ENCODE data around the gene GAS2.
A peak's percentile ranks its signal among the peaks of the same experiment; 100 is the strongest.

GAS2 gene

GRCh38 chr11:22761066-22761465 is 94.7 kb downstream of the GAS2 start:
- in situ Hi-C loops (cut with MboI; ENCODE audit: low sequenced_read_pairs, unreplicated experiment) = no loop called here
- TF ChIP-seq CTCF (IDR thresholded peaks at IDR 0.05; ENCODE audit: borderline replicate concordance, control extremely low read depth, extremely low read depth, insufficient read depth, missing control alignments) = no peak
- no peak for DNase-seq (ENCODE audit: low spot score)

DNA sequence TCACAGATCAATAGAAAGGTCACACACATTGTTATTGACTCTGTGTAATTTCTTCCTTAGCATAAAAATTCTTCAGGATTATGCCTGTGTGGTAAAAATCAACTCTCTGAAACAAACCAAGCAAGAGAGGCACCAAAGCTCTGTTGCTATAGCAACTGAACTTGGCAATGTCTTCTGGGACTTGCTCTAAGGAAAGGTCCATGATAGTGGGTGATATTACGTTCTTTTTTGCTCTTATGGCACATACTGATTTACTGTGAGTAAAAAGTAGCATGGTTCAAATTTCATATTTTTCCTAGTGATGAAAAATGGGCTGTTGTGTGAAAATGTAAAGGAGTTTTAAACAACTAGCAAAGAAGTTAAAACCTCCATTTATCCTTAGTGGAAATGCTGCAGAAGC is 96.8 kb downstream of the GAS2 start:
- DNase-seq (ENCODE audit: low spot score) = no peak
- in situ Hi-C loops (cut with MboI; ENCODE audit: low sequenced_read_pairs, unreplicated experiment) = no loop called here
- no peak for TF ChIP-seq CTCF (IDR thresholded peaks at IDR 0.05; ENCODE audit: borderline replicate concordance, control extremely low read depth, extremely low read depth, insufficient read depth, missing control alignments)

- no peak for DNase-seq (ENCODE audit: low spot score)
- in situ Hi-C loops (cut with MboI; ENCODE audit: low sequenced_read_pairs, unreplicated experiment) = no loop called here
- TF ChIP-seq CTCF (IDR thresholded peaks at IDR 0.05; ENCODE audit: borderline replicate concordance, control extremely low read depth, extremely low read depth, insufficient read depth, missing control alignments) = no peak
Observed at GRCh38 chr11:22764735-22765134, 98.3 kb downstream of the GAS2 start.

- in situ Hi-C loops (cut with MboI; ENCODE audit: low sequenced_read_pairs, unreplicated experiment) = no loop called here
- no peak for DNase-seq (ENCODE audit: low spot score)
- no peak for TF ChIP-seq CTCF (IDR thresholded peaks at IDR 0.05; ENCODE audit: borderline replicate concordance, control extremely low read depth, extremely low read depth, insufficient read depth, missing control alignments)
Observed at GRCh38 chr11:22768281-22768680, 101.9 kb downstream of the GAS2 start.

GRCh38 chr11:22769081-22769480 is 102.7 kb downstream of the GAS2 start:
- in situ Hi-C loops (cut with MboI; ENCODE audit: low sequenced_read_pairs, unreplicated experiment) = no loop called here
- no peak for TF ChIP-seq CTCF (IDR thresholded peaks at IDR 0.05; ENCODE audit: borderline replicate concordance, control extremely low read depth, extremely low read depth, insufficient read depth, missing control alignments)
- no peak for DNase-seq (ENCODE audit: low spot score)

DNA sequence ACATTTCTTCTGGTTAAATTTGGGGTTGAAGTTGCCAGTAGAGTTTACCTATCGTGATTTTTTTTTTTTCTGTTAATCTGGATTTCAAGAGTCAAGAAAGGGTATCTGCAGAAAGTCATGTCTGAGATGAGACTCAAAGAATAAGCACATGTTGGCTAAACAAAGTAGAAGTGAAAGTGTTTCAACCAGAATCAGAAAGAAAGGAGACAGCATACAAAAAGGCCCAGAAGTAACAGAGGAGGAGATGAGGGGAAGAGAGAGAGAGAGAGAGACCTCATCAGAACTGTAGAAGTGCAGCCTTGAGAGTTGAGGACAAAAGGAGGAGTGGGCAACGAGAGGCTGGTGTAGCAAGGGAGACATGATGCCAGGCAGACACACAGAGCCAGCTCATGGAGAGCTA is 108.3 kb downstream of the GAS2 start:
- in situ Hi-C loops (cut with MboI; ENCODE audit: low sequenced_read_pairs, unreplicated experiment) = no loop called here
- no peak for TF ChIP-seq CTCF (IDR thresholded peaks at IDR 0.05; ENCODE audit: borderline replicate concordance, control extremely low read depth, extremely low read depth, insufficient read depth, missing control alignments)
- DNase-seq (ENCODE audit: low spot score) = peak; percentile 43

- TF ChIP-seq CTCF (IDR thresholded peaks at IDR 0.05; ENCODE audit: borderline replicate concordance, control extremely low read depth, extremely low read depth, insufficient read depth, missing control alignments) = no peak
- in situ Hi-C loops (cut with MboI; ENCODE audit: low sequenced_read_pairs, unreplicated experiment) = no loop called here
Observed at GRCh38 chr11:22775248-22775647, 108.8 kb downstream of the GAS2 start.

More at GRCh38 chr11:22775248-22775647, 108.8 kb downstream of the GAS2 start:
- DNase-seq (ENCODE audit: low spot score) = no peak
